Fibroblast of skin of right biceps (primary cell): ENCODE results near the gene DGKB.

Experiments
- DNase-seq: peaks from one replicate; pipeline ENCODE4 v3.0.0-alpha.2; 2013

Gene DGKB

GRCh38 chr7:14195079-14195478 lies 707.5 kb downstream of the DGKB start:
- DNase-seq: no peak

GRCh38 chr7:14191686-14192098 lies 710.9 kb downstream of the DGKB start:
- peak; percentile 52 for DNase-seq

GRCh38 chr7:14184292-14184864 lies 718.2 kb downstream of the DGKB start:
- no peak for DNase-seq

- no peak for DNase-seq
These were observed 722.8 kb downstream of the DGKB start for GRCh38 chr7:14179781-14180180.

- no peak for DNase-seq
These were observed 724.7 kb downstream of the DGKB start for GRCh38 chr7:14177876-14178275.

- DNase-seq: no peak
These were observed 731.7 kb downstream of the DGKB start for GRCh38 chr7:14170872-14171271.

GRCh38 chr7:14158111-14158510 lies 744.4 kb downstream of the DGKB start:
- DNase-seq: no peak

- DNase-seq: no peak
These were observed 746.1 kb downstream of the DGKB start for GRCh38 chr7:14156436-14156835.

GRCh38 chr7:14148974-14149373 lies 753.6 kb downstream of the DGKB start:
- DNase-seq: no peak

- DNase-seq: no peak
These were observed 755.0 kb downstream of the DGKB start for GRCh38 chr7:14147532-14147931.

GRCh38 chr7:14144538-14144937 lies 758.0 kb downstream of the DGKB start:
- DNase-seq: no peak

GRCh38 chr7:14144109-14144508 lies 758.4 kb downstream of the DGKB start:
- no peak for DNase-seq

GRCh38 chr7:14137676-14138075 lies 764.9 kb downstream of the DGKB start:
- DNase-seq: no peak

- no peak for DNase-seq
These were observed 768.8 kb downstream of the DGKB start for GRCh38 chr7:14133752-14134151.

- DNase-seq: peak; percentile 5
These were observed 776.6 kb downstream of the DGKB start for GRCh38 chr7:14125998-14126397.

- no peak for DNase-seq
These were observed 777.8 kb downstream of the DGKB start for GRCh38 chr7:14124716-14125115.

- DNase-seq: no peak
These were observed 778.6 kb downstream of the DGKB start for GRCh38 chr7:14123923-14124322.

GRCh38 chr7:14115701-14116100 lies 786.9 kb downstream of the DGKB start:
- no peak for DNase-seq

GRCh38 chr7:14104861-14105260 lies 797.7 kb downstream of the DGKB start:
- no peak for DNase-seq

GRCh38 chr7:14096159-14096558 lies 806.4 kb downstream of the DGKB start:
- no peak for DNase-seq

GRCh38 chr7:14095233-14095950 lies 807.2 kb downstream of the DGKB start:
- no peak for DNase-seq
